Spleen (tissue), 7 donors: ENCODE results near the gene SLC25A26.

Experiments used
- CTCF ChIP-seq, 11 experiments: fragments of 200-600 bp in 7 of 11; fragments of 450-650 bp in 4 of 11; sonication (generic) in 4 of 11; IDR thresholded peaks in 8 of 11; conservative IDR thresholded peaks in 3 of 11; 1 replicate in 7 of 11; 2 replicates in 4 of 11; pipeline versions ENCODE4 v1.4.0 to v1.8.0; 2016 to 2021; ENCODE audit warnings: antibody characterized with exemption in 11 of 11, inconsistent platforms in 4 of 11, mild to moderate bottlenecking in 1 of 11
- POLR2AphosphoS5 ChIP-seq, 3 donors: sonication (generic); formaldehyde crosslinking; IDR thresholded peaks; one replicate each; pipeline ENCODE4 v1.5.1; 2017; ENCODE audit warnings: antibody characterized with exemption in 3 of 3
- donor health status: DM: no; HTN: no; CAD: no; lungs with moderate emphysema.
- donor health status: DM: no; HTN: no; CAD: no.
- donor health status: DM: no; HTN: no; CAD: no.

- TF ChIP-seq POLR2AphosphoS5 (IDR thresholded peaks at IDR 0.05) (no peak), CTCF (IDR thresholded peaks at IDR 0.05 in 8 of 11, conservative IDR thresholded peaks at IDR 0.05 in 3 of 11) (no peak)
Observed at GRCh38 chr3:66259566-66260255, 38.9 kb downstream of the SLC25A26 start.
